Left ventricle myocardium inferior (tissue), 1 donor: ENCODE data around the gene CDHR3. TPM values are rescaled to one million over a fixed set of nuclear protein-coding genes. Genes with fewer than 3 reads are reported as not detected.

Source experiments
- DNase-seq: peaks from one replicate; pipeline ENCODE4 v3.0.0-alpha.2; 2020
- H3K27ac ChIP-seq: fragments of 200-600 bp; replicated peaks from 2 replicates; pipeline ENCODE4 v1.8.0; 2021
- H3K27me3 ChIP-seq: fragments of 200-600 bp; 2 replicates; pipeline ENCODE4 v1.8.0; 2021; ENCODE audit warnings: low read depth
- H3K36me3 ChIP-seq: fragments of 200-600 bp; 2 replicates; pipeline ENCODE4 v1.8.0; 2021
- H3K4me1 ChIP-seq: fragments of 200-600 bp; 2 replicates; pipeline ENCODE4 v1.8.0; 2021
- H3K4me3 ChIP-seq: fragments of 200-600 bp; 2 replicates; pipeline ENCODE4 v1.8.0; 2021; ENCODE audit warnings: mild to moderate bottlenecking, moderate library complexity
- H3K9me3 ChIP-seq: fragments of 200-600 bp; replicated peaks from 2 replicates; pipeline ENCODE4 v1.8.0; 2021
- CTCF ChIP-seq: fragments of 200-600 bp; IDR thresholded peaks from 2 replicates; pipeline ENCODE4 v1.8.0; 2021; ENCODE audit warnings: antibody characterized with exemption, mild to moderate bottlenecking, borderline replicate concordance
- intact Hi-C: fragments of 100-400 bp; cut with micrococcal nuclease; formaldehyde crosslinking; loops from one replicate; pipeline ENCODE4 v1.11.0; 2022
- total RNA-seq: library from RNA; stranded (reverse); fragmentation: NEBNext Ultra II Directional; extraction: Animal tissue kit (Norgen Biotek cat#: 25700); gene quantifications from one replicate; pipeline ENCODE4 v1.2.1, GENCODE V29; 2021
- donor health status: DM: no; HTN: yes; CAD: no; lungs with severe emphysema.

Gene CDHR3
- total RNA-seq, 1 donor from 2014 or later, result 11.4 TPM

DNA sequence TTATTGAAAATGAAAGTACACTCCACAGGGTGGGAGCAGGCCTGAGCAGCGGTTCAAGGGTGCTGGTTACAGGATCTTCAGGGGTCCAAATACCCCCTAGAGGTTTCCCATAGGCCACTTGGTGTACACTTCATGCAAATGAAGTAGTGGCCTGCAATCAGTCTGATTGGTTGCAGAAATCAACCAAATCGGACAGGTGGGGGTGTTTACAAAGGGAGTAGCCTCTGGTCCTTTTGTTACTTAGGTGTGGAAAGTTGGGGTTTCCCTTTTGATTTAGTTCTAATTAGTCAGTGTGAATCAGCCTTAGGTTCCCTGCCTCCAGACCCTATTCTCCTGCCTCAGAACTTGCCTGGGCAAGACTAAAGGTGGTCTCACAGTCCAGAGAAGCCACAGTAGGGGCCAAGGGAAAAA is 99.5 kb downstream of the CDHR3 start:
- Histone ChIP-seq H3K4me1 (peaks cover 53% of the 10 kb centered on the region), H3K36me3 (no peaks in the 10 kb centered on the region), H3K4me3 (no peak overlapping the region), H3K9me3 (no peaks in the 10 kb centered on the region), H3K27me3 (no peaks in the 10 kb centered on the region), H3K27ac (no peak overlapping the region)
- intact Hi-C loops, result no loop called here
- TF ChIP-seq CTCF, result no peak
- DNase-seq, result no peak

GRCh38 chr7:106063024-106063423 is 100.0 kb downstream of the CDHR3 start:
- Histone ChIP-seq H3K4me1 (peaks cover 51% of the 10 kb centered on the region), H3K36me3 (no peaks in the 10 kb centered on the region), H3K4me3 (no peak overlapping the region), H3K27ac (no peak overlapping the region), H3K9me3 (no peaks in the 10 kb centered on the region), H3K27me3 (no peaks in the 10 kb centered on the region)
- no peak for TF ChIP-seq CTCF
- no peak for DNase-seq
- intact Hi-C loops, result no loop called here

DNA sequence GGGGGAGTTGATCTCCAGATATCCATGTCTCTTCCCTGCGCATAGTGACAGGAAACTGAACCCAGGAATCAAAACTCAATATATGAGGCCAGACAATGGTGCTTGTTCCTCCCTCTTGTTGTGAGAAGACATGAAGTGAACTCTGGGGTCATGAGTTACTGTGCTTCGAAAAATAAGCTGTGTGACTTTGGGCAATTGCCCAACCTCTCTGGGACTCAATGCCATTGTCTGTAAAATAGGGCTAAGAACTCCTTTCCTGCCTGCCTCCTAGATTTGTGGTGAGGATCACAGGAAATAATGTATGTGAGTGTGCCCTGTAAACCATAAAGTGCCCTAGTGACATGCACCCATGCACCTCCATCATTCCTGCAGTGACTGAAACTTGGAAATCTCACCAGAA is 100.6 kb downstream of the CDHR3 start:
- intact Hi-C loops, result no loop called here
- Histone ChIP-seq H3K27ac (peak overlapping the region; percentile 92), H3K4me3 (no peak overlapping the region), H3K9me3 (no peaks in the 10 kb centered on the region), H3K27me3 (no peaks in the 10 kb centered on the region), H3K4me1 (peaks cover 48% of the 10 kb centered on the region), H3K36me3 (no peaks in the 10 kb centered on the region)
- no peak for TF ChIP-seq CTCF
- no peak for DNase-seq

DNA sequence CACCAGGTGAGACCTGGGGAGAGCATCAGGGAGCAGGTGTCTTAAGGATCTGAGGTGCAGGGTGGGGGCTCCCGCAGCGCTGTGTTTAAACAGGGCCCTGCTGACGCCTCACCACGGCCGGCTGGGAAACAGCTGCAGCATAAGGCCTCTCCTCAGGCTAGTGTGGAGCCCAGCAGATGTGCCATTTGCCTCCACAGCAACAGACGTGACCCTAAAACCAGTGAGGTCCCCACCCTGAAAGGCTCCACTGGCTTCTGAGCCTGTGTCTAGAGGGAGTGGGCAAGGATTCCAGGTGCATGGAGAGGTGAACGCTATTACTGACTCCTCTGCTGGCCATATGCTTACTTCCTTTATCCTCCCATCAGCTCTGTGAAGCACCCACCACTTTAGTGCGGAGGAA is 101.3 kb downstream of the CDHR3 start:
- Histone ChIP-seq H3K9me3 (no peaks in the 10 kb centered on the region), H3K27me3 (no peaks in the 10 kb centered on the region), H3K4me3 (peak overlapping the region; percentile 56), H3K4me1 (peaks cover 50% of the 10 kb centered on the region), H3K36me3 (no peaks in the 10 kb centered on the region), H3K27ac (peak overlapping the region; percentile 92)
- intact Hi-C loops, result no loop called here
- DNase-seq, result no peak
- no peak for TF ChIP-seq CTCF

DNA sequence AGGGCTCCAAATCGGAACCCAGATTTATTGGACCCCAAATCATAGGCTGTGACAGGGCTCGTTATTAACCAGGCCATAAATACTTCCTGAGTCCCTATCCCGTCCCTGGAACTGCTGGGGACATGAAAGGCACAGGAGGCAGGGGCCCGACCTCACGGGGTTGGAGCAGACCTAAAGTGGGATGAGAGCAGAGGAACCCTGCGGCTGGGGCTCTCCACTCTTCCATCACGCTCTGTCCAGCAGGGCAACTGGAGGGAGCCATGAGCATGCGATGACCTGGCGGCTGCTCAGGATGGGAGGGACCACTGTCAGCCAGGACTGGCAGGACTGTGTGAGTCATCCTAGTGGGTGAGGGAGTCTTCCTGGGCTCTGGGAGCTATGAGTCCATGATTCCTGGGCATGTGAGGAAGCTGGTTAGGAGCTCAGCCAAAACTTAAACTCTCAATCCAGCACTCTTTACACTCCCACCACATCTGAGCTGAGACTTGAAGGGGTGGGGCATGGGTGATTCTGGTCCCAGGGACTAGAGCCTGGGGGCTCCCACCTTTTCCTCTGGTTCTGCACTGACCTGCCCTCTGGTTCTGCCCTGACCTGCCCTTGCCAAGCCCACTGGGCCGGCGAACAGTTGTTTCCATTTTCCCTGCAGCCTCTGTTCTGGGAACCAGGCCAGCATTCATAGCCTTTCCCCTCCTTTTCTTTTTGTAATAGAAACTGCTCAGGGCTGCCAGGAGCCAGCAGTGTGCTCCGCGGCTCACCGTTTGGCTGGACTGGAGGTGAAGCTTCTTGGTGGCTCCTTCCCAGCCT is 101.9 kb downstream of the CDHR3 start:
- Histone ChIP-seq H3K27me3 (no peaks in the 10 kb centered on the region), H3K4me3 (peak overlapping the region; percentile 56), H3K4me1 (peaks cover 52% of the 10 kb centered on the region), H3K27ac (peak overlapping the region; percentile 92), H3K36me3 (no peaks in the 10 kb centered on the region), H3K9me3 (no peaks in the 10 kb centered on the region)
- TF ChIP-seq CTCF, result no peak
- DNase-seq, result peak; percentile 83
- intact Hi-C loops, result no loop called here
